OCI-LY1 (cell line): ENCODE measurements around the gene KRT20.

Experiments used
- H2AFZ ChIP-seq: fragments of 200-600 bp; sonication (generic), shearing (Covaris generic); 2 replicates; pipeline ENCODE4 v1.6.0; 2014; ENCODE audit warnings: antibody characterized with exemption, mild to moderate bottlenecking, low read length
- H3F3A ChIP-seq: fragments of 200-600 bp; sonication (generic), shearing (Covaris generic); 2 replicates; pipeline ENCODE4 v1.6.0; 2014; ENCODE audit warnings: mild to moderate bottlenecking, antibody characterized with exemption, low read length, moderate library complexity; ENCODE audit not compliant: insufficient read depth
- H3K27ac ChIP-seq: fragments of 200-600 bp; sonication (generic); 2 replicates; pipeline ENCODE4 v1.5.1; 2014; ENCODE audit warnings: low read length, mixed run types, mild to moderate bottlenecking, low read depth; ENCODE audit not compliant: poor library complexity, severe bottlenecking
- H3K27me3 ChIP-seq: fragments of 200-600 bp; sonication (generic); 2 replicates; pipeline ENCODE4 v1.6.0; 2014; ENCODE audit warnings: antibody characterized with exemption, mild to moderate bottlenecking, low read length, moderate library complexity; ENCODE audit not compliant: insufficient read depth
- H3K36me3 ChIP-seq: fragments of 200-600 bp; sonication (generic); 2 replicates; pipeline ENCODE4 v1.6.1; 2014; ENCODE audit warnings: mild to moderate bottlenecking, antibody characterized with exemption, low read length, moderate library complexity, mixed read lengths; ENCODE audit not compliant: insufficient read depth
- H3K4me1 ChIP-seq: fragments of 200-600 bp; sonication (generic); 2 replicates; pipeline ENCODE4 v1.5.1; 2014; ENCODE audit warnings: mild to moderate bottlenecking, low read length, moderate library complexity; ENCODE audit not compliant: insufficient read depth, severe bottlenecking
- H3K4me2 ChIP-seq: fragments of 200-600 bp; sonication (generic), shearing (Covaris generic); 2 replicates; pipeline ENCODE4 v1.6.1; 2014; ENCODE audit warnings: low read length
- H3K4me3 ChIP-seq: fragments of 200-600 bp; sonication (generic); 2 replicates; pipeline ENCODE4 v1.5.1; 2014; ENCODE audit warnings: low read length, low read depth, mild to moderate bottlenecking, mixed read lengths; ENCODE audit not compliant: poor library complexity, severe bottlenecking
- H3K79me2 ChIP-seq: fragments of 200-600 bp; shearing (Covaris generic); 2 replicates; pipeline ENCODE4 v1.6.1; 2016; ENCODE audit warnings: mixed run types, low read length, mixed read lengths; ENCODE audit not compliant: insufficient read depth
- H3K9ac ChIP-seq: fragments of 200-600 bp; sonication (generic), shearing (Covaris generic); 2 replicates; pipeline ENCODE4 v1.6.1; 2014; ENCODE audit warnings: mild to moderate bottlenecking, low read length, mixed read lengths
- H3K9me2 ChIP-seq: fragments of 200-600 bp; sonication (generic), shearing (Covaris generic); 2 replicates; pipeline ENCODE4 v1.6.1; 2014; ENCODE audit warnings: low read depth, mild to moderate bottlenecking, low read length, mixed read lengths
- H3K9me3 ChIP-seq: fragments of 200-600 bp; shearing (Covaris generic); 2 replicates; pipeline ENCODE4 v1.6.1; 2014; ENCODE audit warnings: low read length, mixed read lengths
- H4K20me1 ChIP-seq: fragments of 200-600 bp; sonication (generic), shearing (Covaris generic); 2 replicates; pipeline ENCODE4 v1.6.0; 2016; ENCODE audit warnings: mild to moderate bottlenecking, low read length; ENCODE audit not compliant: insufficient read depth
- CTCF ChIP-seq: fragments of 200-600 bp; sonication (generic), shearing (Covaris generic); IDR thresholded peaks from 2 replicates; pipeline ENCODE4 v1.5.1; 2017; ENCODE audit warnings: mild to moderate bottlenecking, antibody characterized with exemption, low read length, moderate library complexity, mixed read lengths
- EZH2 ChIP-seq: fragments of 200-600 bp; sonication (generic), shearing (Covaris generic); IDR thresholded peaks from 2 replicates; pipeline ENCODE4 v1.8.0; 2017; ENCODE audit warnings: borderline replicate concordance, mixed run types, mild to moderate bottlenecking, antibody characterized with exemption, low read length, moderate library complexity, mixed read lengths

The KRT20 gene

GRCh38 chr17:40872416-40872815, 12.6 kb downstream of the KRT20 start:
- Histone ChIP-seq H3K4me3 (no peak overlapping the region), H2AFZ (no peak overlapping the region), H3K9ac (no peak overlapping the region), H4K20me1 (no peaks in the 10 kb centered on the region), H3F3A (no peaks in the 10 kb centered on the region), H3K27me3 (no peaks in the 10 kb centered on the region), H3K9me3 (no peaks in the 10 kb centered on the region), H3K79me2 (no peaks in the 10 kb centered on the region), H3K4me1 (no peaks in the 10 kb centered on the region), H3K36me3 (no peaks in the 10 kb centered on the region), H3K9me2 (no peaks in the 10 kb centered on the region), H3K27ac (no peak overlapping the region), H3K4me2 (no peak overlapping the region)
- TF ChIP-seq EZH2, result no peak
- no peak for TF ChIP-seq CTCF

GRCh38 chr17:40871316-40871715, 13.7 kb downstream of the KRT20 start:
- Histone ChIP-seq H2AFZ (no peak overlapping the region), H3K27ac (no peak overlapping the region), H4K20me1 (no peaks in the 10 kb centered on the region), H3K9me3 (no peaks in the 10 kb centered on the region), H3K36me3 (no peaks in the 10 kb centered on the region), H3K79me2 (no peaks in the 10 kb centered on the region), H3K4me1 (no peaks in the 10 kb centered on the region), H3K4me3 (no peak overlapping the region), H3K9me2 (no peaks in the 10 kb centered on the region), H3K27me3 (no peaks in the 10 kb centered on the region), H3K4me2 (no peak overlapping the region), H3K9ac (no peak overlapping the region), H3F3A (no peaks in the 10 kb centered on the region)
- TF ChIP-seq EZH2 (no peak), CTCF (no peak)

- Histone ChIP-seq H3K9me3 (no peaks in the 10 kb centered on the region), H4K20me1 (no peaks in the 10 kb centered on the region), H3K4me1 (no peaks in the 10 kb centered on the region), H3K9me2 (no peaks in the 10 kb centered on the region), H3K36me3 (no peaks in the 10 kb centered on the region), H3K4me3 (no peak overlapping the region), H3K27me3 (no peaks in the 10 kb centered on the region), H2AFZ (no peak overlapping the region), H3K79me2 (no peaks in the 10 kb centered on the region), H3K27ac (no peak overlapping the region), H3K4me2 (no peak overlapping the region), H3F3A (no peaks in the 10 kb centered on the region), H3K9ac (no peak overlapping the region)
- no peak for TF ChIP-seq EZH2
- no peak for TF ChIP-seq CTCF
Measured at GRCh38 chr17:40870136-40870535, 14.9 kb downstream of the KRT20 start.
